GM12878 (cell line): ENCODE data around the gene CCNY. TPM values are rescaled to one million over a fixed set of nuclear protein-coding genes. Genes with fewer than 3 reads are reported as not detected.

Experiments used
- ATAC-seq: fragments of 200-7000 bp; cut with Tn5 transposase; 3 replicates; pipeline ENCODE4 v1.9.1; 2020; ENCODE audit warnings: mild to moderate bottlenecking, moderate library complexity
- BruUV-seq: library from RNA; stranded (reverse); fragments of 400-500 nt; replicated peaks from 2 replicates; lab custom pipeline; 2021; lab: Mats Ljungman, UMichigan
- CTCF ChIA-PET: fragments of 300-600 bp; sonication (Branson Sonifier 250); formaldehyde crosslinking; extraction: SDS; loops from one replicate; lab custom pipeline; 2021; ENCODE audit warnings: inconsistent platforms; lab: Yijun Ruan, JAX
- POLR2A ChIA-PET: fragments of 350-600 bp; formaldehyde crosslinking; extraction: SDS; loops from one replicate; lab custom pipeline; 2021; ENCODE audit warnings: inconsistent platforms; lab: Charles Lee
- RAD21 ChIA-PET: fragments of 300-600 bp; sonication (Branson Sonifier 250); formaldehyde crosslinking; loops from one replicate; lab custom pipeline; 2023; ENCODE audit warnings: antibody characterized with exemption; ENCODE audit not compliant: unreplicated experiment; lab: Charles Lee
- SMC1A ChIA-PET: fragments of 300-600 bp; sonication (Branson Sonifier 250); formaldehyde crosslinking; loops from one replicate; lab custom pipeline; 2023; ENCODE audit not compliant: unreplicated experiment, uncharacterized antibody; lab: Charles Lee
- DNase-seq: peaks from one replicate; pipeline ENCODE4 v3.0.0-alpha.2; 2011; ENCODE audit warnings: low read depth, low spot score
- FAIRE-seq: peaks from 3 replicates; lab custom pipeline; 2011; peaks lifted over from hg19 to GRCh38; lab: Jason Lieb, UNC
- H2AFZ ChIP-seq: 2 replicates; pipeline ENCODE4 v1.6.0; 2011; ENCODE audit warnings: low read depth, low read length, control low read depth; ENCODE audit not compliant: control insufficient read depth
- H3K27ac ChIP-seq: 2 replicates; pipeline ENCODE4 v1.5.1; 2011; ENCODE audit warnings: control low read depth; ENCODE audit not compliant: control insufficient read depth, insufficient read depth
- H3K27me3 ChIP-seq, 2 experiments: replicated peaks in 1 of 2; 2 replicates each; pipeline versions ENCODE4 v1.6.0 to v1.6.1; 2011; ENCODE audit warnings: low read length in 1 of 2; ENCODE audit not compliant: control insufficient read depth in 2 of 2, insufficient read depth in 2 of 2
- H3K36me3 ChIP-seq, 2 experiments: 2 replicates each; pipeline ENCODE4 v1.5.1; 2011; ENCODE audit warnings: low read length in 1 of 2; ENCODE audit not compliant: control insufficient read depth in 2 of 2, insufficient read depth in 2 of 2
- H3K4me1 ChIP-seq: 2 replicates; pipeline ENCODE4 v1.6.1; 2011; ENCODE audit warnings: mild to moderate bottlenecking, low read length, moderate library complexity, mixed read lengths; ENCODE audit not compliant: control insufficient read depth, insufficient read depth
- H3K4me2 ChIP-seq: 2 replicates; pipeline ENCODE4 v1.6.0; 2011; ENCODE audit warnings: control low read depth; ENCODE audit not compliant: control insufficient read depth, insufficient read depth
- H3K4me3 ChIP-seq: fragments of 200-600 bp; sonication (generic); 2 replicates; pipeline ENCODE4 v1.5.1; 2016
- H3K79me2 ChIP-seq: 2 replicates; pipeline ENCODE4 v1.6.0; 2011; ENCODE audit warnings: low read length; ENCODE audit not compliant: control insufficient read depth, insufficient read depth
- H3K9ac ChIP-seq: 2 replicates; pipeline ENCODE4 v1.8.0; 2011; ENCODE audit warnings: low read length, control low read depth, mixed read lengths; ENCODE audit not compliant: control insufficient read depth, insufficient read depth
- H3K9me3 ChIP-seq: replicated peaks from 3 replicates; pipeline ENCODE4 v1.5.1; 2011; ENCODE audit warnings: mild to moderate bottlenecking, low read length; ENCODE audit not compliant: control insufficient read depth, insufficient read depth
- H4K20me1 ChIP-seq: 2 replicates; pipeline ENCODE4 v1.6.0; 2011; ENCODE audit not compliant: control insufficient read depth, insufficient read depth
- CBFB ChIP-seq: IDR thresholded peaks from 2 replicates; pipeline ENCODE4 v1.6.1; 2016; ENCODE audit warnings: antibody characterized with exemption, low read depth
- ESRRA ChIP-seq: IDR thresholded peaks from 2 replicates; pipeline ENCODE4 v1.6.1; 2012; ENCODE audit warnings: mild to moderate bottlenecking, low read length, improper control_type of control experiment
- IRF4 ChIP-seq: IDR thresholded peaks from 2 replicates; pipeline ENCODE4 v1.6.1; 2011; ENCODE audit warnings: low read depth, low read length
- KAT2A ChIP-seq: conservative IDR thresholded peaks from 2 replicates; pipeline ENCODE4 v1.6.1; 2011; ENCODE audit warnings: low read depth, low read length; ENCODE audit not compliant: control insufficient read depth
- SREBF1 ChIP-seq: IDR thresholded peaks from 2 replicates; pipeline ENCODE4 v1.6.1; 2012; ENCODE audit warnings: mild to moderate bottlenecking, low read length
- STAT3 ChIP-seq: IDR thresholded peaks from 2 replicates; pipeline ENCODE4 v1.6.1; 2011; ENCODE audit warnings: low read depth, low read length, improper control_type of control experiment
- WGBS: methylation state at CpG from one replicate; pipeline ENCODE4 v1.1.6; 2016; ENCODE audit warnings: low lambda C conversion rate; ENCODE audit not compliant: insufficient replicate concordance, insufficient coverage; ENCODE audit errors: missing lambda C conversion rate; 5-methylcytosine and 5-hydroxymethylcytosine counted together
- in situ Hi-C: fragments of 300-500 bp; cut with MboI; formaldehyde crosslinking; loops from 9 replicates; pipeline ENCODE4 v1.14.3; 2018; ENCODE audit warnings: mixed read lengths
- intact Hi-C: fragments of 100-400 bp; cut with micrococcal nuclease; formaldehyde crosslinking; loops from one replicate; pipeline ENCODE4 v1.14.2; 2022; ENCODE audit not compliant: unreplicated experiment
- polyA plus RNA-seq, 11 experiments: library from polyadenylated mRNA; depleted of rRNA in 4 of 11; unstranded in 6 of 11; stranded (reverse) in 5 of 11; fragments of >200 nt; fragmentation: Nextera tagmentation in 4 of 11; fragmentation: Illumina TruSeq in 1 of 11; extraction: Ambion mirVana in 4 of 11; extraction: Trizol in 1 of 11; gene quantifications; 1 replicate in 1 of 11; 2 replicates in 10 of 11; pipeline versions ENCODE4 v1.2.1 to v1.2.3, GENCODE V29; 2011 to 2016; ENCODE audit warnings: inconsistent platforms in 2 of 11, missing spikeins in 2 of 11, low read depth in 1 of 11
- total RNA-seq, 4 experiments: library from RNA; depleted of rRNA in 3 of 4; stranded (reverse); fragments of >200 nt in 3 of 4; fragmentation: Illumina TruSeq in 1 of 4; extraction: Trizol in 1 of 4; gene quantifications; 2 replicates each; pipeline versions ENCODE4 v1.2.1 to v1.2.3, GENCODE V29; 2013 to 2021

The CCNY gene
- total and polyA plus RNA-seq, 10 of the 15 experiments (the other 5 are each of a cell fraction or from before 2014, with no cell fraction given) = 3.6 to 50.0 (median 26.1) TPM

DNA sequence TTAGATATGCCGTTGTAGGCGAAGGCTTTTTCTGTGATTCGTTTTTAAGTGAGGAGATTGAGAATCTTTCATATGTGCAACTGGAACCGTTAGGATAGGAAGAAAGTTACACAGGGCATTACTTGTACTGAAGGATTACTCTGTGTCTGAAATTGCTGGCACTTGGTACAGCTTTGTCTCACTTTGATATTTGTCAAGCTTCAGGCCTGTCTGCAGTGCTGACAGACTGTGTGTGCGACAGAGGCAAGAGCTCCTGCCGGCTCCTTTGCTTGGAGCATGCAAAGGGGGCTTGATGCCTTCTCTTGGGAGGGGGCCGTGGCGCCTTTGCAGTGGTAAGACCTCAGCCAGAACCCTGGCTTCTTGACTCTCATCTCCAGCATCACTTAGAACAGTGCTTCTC is 45.8 kb downstream of the CCNY start:
- Histone ChIP-seq H3K4me2 (no peak overlapping the region), H3K27ac (no peak overlapping the region), H2AFZ (no peak overlapping the region), H3K36me3 (no peaks in the 10 kb centered on the region)
- ChIA-PET CTCF (interaction anchor here (0.5 to 2.7 kb wide), 2 partner anchors 19 to 181 kb away, joined by 3 to 10 read pairs; no protein-coding TSS in a partner anchor), RAD21 (no interaction called here)
- no peak for TF ChIP-seq IRF4
- TF ChIP-seq KAT2A = no peak
- TF ChIP-seq, all 136 proteins: peak for 0
- POLR2A ChIA-PET = no interaction called here
- no peak overlapping the region for H3K4me3 ChIP-seq
- SMC1A ChIA-PET = interaction anchor here (1.9 kb wide), 1 partner anchor 28 kb away, joined by 5 read pairs; no protein-coding TSS in a partner anchor
- FAIRE-seq (no peak), ATAC-seq (no peak), DNase-seq (no peak)
- no peak overlapping the region for H3K9ac ChIP-seq
- H3K9me3 ChIP-seq = no peaks in the 10 kb centered on the region
- no TSS peak for BruUV-seq
- no peaks in the 10 kb centered on the region for H4K20me1 ChIP-seq
- peaks cover 21% of the 10 kb centered on the region for H3K4me1 ChIP-seq
- H3K27me3 ChIP-seq = no peaks in the 10 kb centered on the region
- in situ Hi-C loops = no loop called here
- intact Hi-C loops = no loop called here
- WGBS = 89% methylated on average over 8 of the region's 8 CpGs
- peaks cover 30% of the 10 kb centered on the region for H3K79me2 ChIP-seq

DNA sequence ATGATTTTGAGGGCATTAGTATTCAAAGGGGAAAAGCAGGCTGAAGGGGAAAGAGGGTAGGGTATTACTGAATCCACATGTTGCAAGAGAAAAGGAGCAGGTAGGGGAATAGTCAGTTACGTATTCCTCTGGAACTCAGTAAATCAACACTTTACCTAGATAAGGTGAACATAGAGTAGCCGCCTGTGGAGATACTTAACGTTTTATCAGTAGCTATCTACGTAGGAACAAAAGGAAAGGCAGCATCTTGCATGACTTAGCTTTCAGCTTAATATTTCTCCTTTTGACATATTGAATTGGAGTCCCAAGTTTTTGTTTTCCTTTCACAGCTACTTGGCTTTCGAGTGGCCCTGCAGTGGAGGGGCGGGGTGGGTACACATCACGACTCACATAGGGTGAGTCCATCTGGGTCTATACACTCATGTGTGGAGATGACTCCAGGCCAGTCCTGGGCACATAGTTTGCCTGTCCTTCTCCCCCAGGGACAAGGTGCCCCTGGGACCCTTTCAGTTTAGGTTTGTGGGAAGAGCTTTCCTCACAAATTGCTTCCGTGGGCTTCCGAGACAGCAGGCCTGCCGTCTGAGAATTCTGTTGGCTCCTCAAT is 48.1 kb downstream of the CCNY start:
- no peaks in the 10 kb centered on the region for H3K27me3 ChIP-seq
- no peaks in the 10 kb centered on the region for H3K36me3 ChIP-seq
- no peak overlapping the region for H2AFZ ChIP-seq
- H3K79me2 ChIP-seq = peaks cover 18% of the 10 kb centered on the region
- ChIA-PET CTCF (interaction anchor here (0.6 to 2.7 kb wide), 4 partner anchors 17 to 179 kb away, joined by 3 to 10 read pairs (median 4); no protein-coding TSS in a partner anchor), SMC1A (interaction anchor here (0.8 kb wide), 1 partner anchor 38 kb away, joined by 3 read pairs; no protein-coding TSS in a partner anchor), POLR2A (no interaction called here), RAD21 (no interaction called here)
- BruUV-seq = no TSS peak
- no peak for TF ChIP-seq SREBF1
- no peak for TF ChIP-seq ESRRA
- no peak for TF ChIP-seq CBFB
- TF ChIP-seq STAT3 = no peak
- no peak overlapping the region for H3K4me3 ChIP-seq
- intact Hi-C loops = no loop called here
- H3K4me2 ChIP-seq = no peak overlapping the region
- H4K20me1 ChIP-seq = no peaks in the 10 kb centered on the region
- FAIRE-seq (no peak), DNase-seq (no peak), ATAC-seq (no peak)
- peaks cover 16% of the 10 kb centered on the region for H3K4me1 ChIP-seq
- in situ Hi-C loops = no loop called here
- no peak overlapping the region for H3K9ac ChIP-seq
- 98% methylated on average over 10 of the region's 10 CpGs for WGBS
- no peak overlapping the region for H3K27ac ChIP-seq
- no peaks in the 10 kb centered on the region for H3K9me3 ChIP-seq
